Measurements from ENCODE around the gene TICAM2.

- TF ChIP-seq, protein P1, sequence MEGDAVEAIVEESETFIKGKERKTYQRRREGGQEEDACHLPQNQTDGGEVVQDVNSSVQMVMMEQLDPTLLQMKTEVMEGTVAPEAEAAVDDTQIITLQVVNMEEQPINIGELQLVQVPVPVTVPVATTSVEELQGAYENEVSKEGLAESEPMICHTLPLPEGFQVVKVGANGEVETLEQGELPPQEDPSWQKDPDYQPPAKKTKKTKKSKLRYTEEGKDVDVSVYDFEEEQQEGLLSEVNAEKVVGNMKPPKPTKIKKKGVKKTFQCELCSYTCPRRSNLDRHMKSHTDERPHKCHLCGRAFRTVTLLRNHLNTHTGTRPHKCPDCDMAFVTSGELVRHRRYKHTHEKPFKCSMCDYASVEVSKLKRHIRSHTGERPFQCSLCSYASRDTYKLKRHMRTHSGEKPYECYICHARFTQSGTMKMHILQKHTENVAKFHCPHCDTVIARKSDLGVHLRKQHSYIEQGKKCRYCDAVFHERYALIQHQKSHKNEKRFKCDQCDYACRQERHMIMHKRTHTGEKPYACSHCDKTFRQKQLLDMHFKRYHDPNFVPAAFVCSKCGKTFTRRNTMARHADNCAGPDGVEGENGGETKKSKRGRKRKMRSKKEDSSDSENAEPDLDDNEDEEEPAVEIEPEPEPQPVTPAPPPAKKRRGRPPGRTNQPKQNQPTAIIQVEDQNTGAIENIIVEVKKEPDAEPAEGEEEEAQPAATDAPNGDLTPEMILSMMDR (IDR thresholded peaks at IDR 0.05; ENCODE audit: poor library complexity), result no peak
- no peak for TF ChIP-seq EZH2 (IDR thresholded peaks at IDR 0.05; ENCODE audit: borderline replicate concordance)
Measured at GRCh38 chr5:115575167-115576070, 26.9 kb downstream of the TICAM2 start.

All from hepatocyte (in vitro differentiated cells).